SU-DHL-6 (cell line): ENCODE data around the gene TIGD4.

ENCODE experiments used
- H2AFZ ChIP-seq: fragments of 200-600 bp; sonication (generic); 2 replicates; pipeline ENCODE4 v1.6.1; 2014; ENCODE audit warnings: low read depth, mild to moderate bottlenecking, moderate library complexity, mixed read lengths, antibody characterized with exemption, low read length; ENCODE audit not compliant: severe bottlenecking
- H3F3A ChIP-seq: fragments of 200-600 bp; shearing (Covaris generic); 2 replicates; pipeline ENCODE4 v1.6.0; 2016; ENCODE audit warnings: antibody characterized with exemption, mild to moderate bottlenecking; ENCODE audit not compliant: insufficient read depth
- H3K27ac ChIP-seq: fragments of 200-600 bp; sonication (generic); 2 replicates; pipeline ENCODE4 v1.5.1; 2016; ENCODE audit warnings: low read depth, mild to moderate bottlenecking, low read length, moderate library complexity, mixed read lengths
- H3K27me3 ChIP-seq: fragments of 200-600 bp; sonication (generic), shearing (Covaris generic); 2 replicates; pipeline ENCODE4 v1.6.0; 2014; ENCODE audit warnings: mild to moderate bottlenecking, low read length
- H3K36me3 ChIP-seq: fragments of 200-600 bp; sonication (generic); 2 replicates; pipeline ENCODE4 v1.6.1; 2014; ENCODE audit warnings: mild to moderate bottlenecking, low read length, mixed read lengths
- H3K4me2 ChIP-seq: fragments of 300-600, 200-600 bp; shearing (Covaris generic), sonication (generic); 2 replicates; pipeline ENCODE4 v1.6.0; 2014; ENCODE audit warnings: low read length, low read depth, mild to moderate bottlenecking; ENCODE audit not compliant: poor library complexity, severe bottlenecking
- H3K4me3 ChIP-seq: fragments of 200-600 bp; sonication (generic); 2 replicates; pipeline ENCODE4 v1.5.1; 2014; ENCODE audit warnings: antibody characterized with exemption, low read length, mild to moderate bottlenecking, mixed read lengths; ENCODE audit not compliant: insufficient read depth, poor library complexity, severe bottlenecking
- H3K79me2 ChIP-seq: fragments of 200-600 bp; sonication (generic); 2 replicates; pipeline ENCODE4 v1.6.1; 2014; ENCODE audit warnings: mild to moderate bottlenecking, low read length, moderate library complexity; ENCODE audit not compliant: insufficient read depth
- H3K9ac ChIP-seq: fragments of 200-600 bp; sonication (generic); 2 replicates; pipeline ENCODE4 v1.7.0; 2014; ENCODE audit warnings: mild to moderate bottlenecking, low read length
- H3K9me2 ChIP-seq: fragments of 200-600 bp; sonication (generic); replicated peaks from 2 replicates; pipeline ENCODE4 v1.6.1; 2014; ENCODE audit warnings: low read length; ENCODE audit not compliant: insufficient read depth
- H3K9me3 ChIP-seq: fragments of 200-600 bp; sonication (generic); 2 replicates; pipeline ENCODE4 v1.6.1; 2014; ENCODE audit warnings: low read length, mixed read lengths; ENCODE audit not compliant: insufficient read depth
- H4K20me1 ChIP-seq: fragments of 200-600 bp; sonication (generic); 2 replicates; pipeline ENCODE4 v1.6.1; 2014; ENCODE audit warnings: low read depth, mild to moderate bottlenecking, antibody characterized with exemption, low read length, moderate library complexity, mixed read lengths
- EZH2phosphoT487 ChIP-seq: fragments of 200-600 bp; sonication (generic), shearing (Covaris generic); conservative IDR thresholded peaks from 2 replicates; pipeline ENCODE4 v1.6.1; 2018; ENCODE audit warnings: mild to moderate bottlenecking, antibody characterized with exemption, low read length, moderate library complexity, mixed read lengths
- TF ChIP-seq, protein P1 (sequence below): fragments of 200-600 bp; sonication (generic); IDR thresholded peaks from one replicate; pipeline ENCODE4 v1.5.1; 2017; ENCODE audit warnings: antibody characterized with exemption, mild to moderate bottlenecking, low read length, moderate library complexity; ENCODE audit not compliant: insufficient read depth, poor library complexity, severe bottlenecking

TIGD4 gene

DNA sequence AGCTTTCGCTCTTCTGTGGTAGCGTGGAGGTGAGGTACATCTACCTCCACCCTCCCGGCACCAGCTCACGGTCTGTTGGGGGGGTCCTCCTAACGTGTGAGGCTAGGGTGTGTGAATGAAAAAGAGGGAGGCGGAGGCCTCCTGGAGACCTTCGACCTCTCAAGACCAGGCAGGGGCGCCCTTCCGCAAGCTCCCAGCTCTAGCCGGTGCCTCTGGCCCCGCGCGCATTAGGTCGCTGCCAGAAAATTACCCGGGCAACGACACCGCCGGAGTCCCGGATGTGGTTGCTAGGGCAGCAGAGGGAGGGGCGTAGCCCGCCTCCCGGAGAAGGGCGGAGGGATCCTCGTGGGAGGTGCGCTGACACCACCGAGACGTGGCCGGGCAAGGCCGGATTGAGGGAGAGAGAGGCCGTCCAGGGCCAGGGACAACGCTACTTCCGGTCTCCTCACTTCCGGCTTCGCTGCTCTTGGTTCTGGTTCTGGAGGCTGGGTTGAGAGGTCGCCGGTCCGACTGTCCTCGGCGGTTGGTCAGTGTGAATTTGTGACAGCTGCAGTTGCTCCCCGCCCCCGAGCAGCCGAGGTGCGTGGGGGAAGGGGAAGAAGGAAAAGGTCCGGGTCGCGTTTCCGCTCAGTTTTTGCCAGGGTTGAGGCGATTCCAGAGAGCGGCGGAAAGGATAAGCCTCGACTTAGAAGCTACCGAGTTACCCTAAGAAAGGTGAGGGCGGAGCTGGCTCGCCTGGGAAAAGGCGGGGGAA lies at the start of gene TIGD4, which contains the start of gene ARFIP1:
TSS of gene TIGD4 (minus strand) at position 218 of the 754 bp plus-strand sequence. CDS start 8,726 bp downstream, outside the sequence.
TSS of gene ARFIP1 (plus strand) at position 442 of the 754 bp plus-strand sequence. CDS start 49,680 bp downstream, outside the sequence.
- no peaks in the 10 kb centered on the region for H3K9me2 ChIP-seq
- peak within 1 kb of the TSS; percentile 85 for H3K4me3 ChIP-seq
- H3K9me3 ChIP-seq = no peaks in the 10 kb centered on the region
- H3K27ac ChIP-seq = peak within 1 kb of the TSS; percentile 11; the same call in 1 of the 2 replicates
- peaks cover 25% of the 10 kb centered on the region; the same call in 1 of the 2 replicates for H3K79me2 ChIP-seq
- no peak for TF ChIP-seq EZH2phosphoT487
- TF ChIP-seq, protein P1, sequence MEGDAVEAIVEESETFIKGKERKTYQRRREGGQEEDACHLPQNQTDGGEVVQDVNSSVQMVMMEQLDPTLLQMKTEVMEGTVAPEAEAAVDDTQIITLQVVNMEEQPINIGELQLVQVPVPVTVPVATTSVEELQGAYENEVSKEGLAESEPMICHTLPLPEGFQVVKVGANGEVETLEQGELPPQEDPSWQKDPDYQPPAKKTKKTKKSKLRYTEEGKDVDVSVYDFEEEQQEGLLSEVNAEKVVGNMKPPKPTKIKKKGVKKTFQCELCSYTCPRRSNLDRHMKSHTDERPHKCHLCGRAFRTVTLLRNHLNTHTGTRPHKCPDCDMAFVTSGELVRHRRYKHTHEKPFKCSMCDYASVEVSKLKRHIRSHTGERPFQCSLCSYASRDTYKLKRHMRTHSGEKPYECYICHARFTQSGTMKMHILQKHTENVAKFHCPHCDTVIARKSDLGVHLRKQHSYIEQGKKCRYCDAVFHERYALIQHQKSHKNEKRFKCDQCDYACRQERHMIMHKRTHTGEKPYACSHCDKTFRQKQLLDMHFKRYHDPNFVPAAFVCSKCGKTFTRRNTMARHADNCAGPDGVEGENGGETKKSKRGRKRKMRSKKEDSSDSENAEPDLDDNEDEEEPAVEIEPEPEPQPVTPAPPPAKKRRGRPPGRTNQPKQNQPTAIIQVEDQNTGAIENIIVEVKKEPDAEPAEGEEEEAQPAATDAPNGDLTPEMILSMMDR = peak; percentile 47
- no peaks in the 10 kb centered on the region for H3K36me3 ChIP-seq
- H3F3A ChIP-seq = peaks cover 4% of the 10 kb centered on the region; the same call in 1 of the 2 replicates
- H4K20me1 ChIP-seq = no peaks in the 10 kb centered on the region
- peak within 1 kb of the TSS; percentile 95 for H2AFZ ChIP-seq
- H3K4me2 ChIP-seq = peak within 1 kb of the TSS; percentile 72
- H3K27me3 ChIP-seq = no peaks in the 10 kb centered on the region
- peak within 1 kb of the TSS; percentile 73 for H3K9ac ChIP-seq

DNA sequence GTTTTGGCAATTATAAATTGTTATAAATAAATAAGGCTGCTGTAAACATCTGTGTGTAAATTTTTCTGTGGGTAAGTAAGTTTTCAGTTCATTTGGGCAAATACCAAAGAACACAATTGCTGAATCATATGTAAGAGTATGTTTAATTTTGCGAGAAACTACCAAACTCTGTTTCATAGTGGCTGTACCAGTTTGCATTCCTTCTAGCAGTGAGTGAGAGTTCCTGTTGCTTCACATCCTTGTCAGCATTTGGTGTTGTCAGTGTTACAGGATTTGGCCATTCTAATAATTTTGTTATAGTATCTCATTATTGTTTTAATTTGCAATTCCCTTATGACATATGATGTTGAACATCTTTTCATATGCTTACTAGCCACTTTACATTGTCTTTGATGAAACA lies 48.6 kb upstream of the TIGD4 start:
- Histone ChIP-seq H2AFZ (no peak overlapping the region), H3F3A (no peaks in the 10 kb centered on the region), H3K27me3 (no peaks in the 10 kb centered on the region), H3K9me3 (no peaks in the 10 kb centered on the region), H3K36me3 (0 out of 2 replicates have a peak, but pooled peaks cover under 1% of the 10 kb centered on the region), H3K27ac (no peak overlapping the region), H4K20me1 (no peaks in the 10 kb centered on the region), H3K79me2 (no peaks in the 10 kb centered on the region), H3K9me2 (no peaks in the 10 kb centered on the region), H3K9ac (no peak overlapping the region), H3K4me2 (no peak overlapping the region), H3K4me3 (no peak overlapping the region)
- TF ChIP-seq, protein P1 = no peak
- TF ChIP-seq EZH2phosphoT487 = no peak

DNA sequence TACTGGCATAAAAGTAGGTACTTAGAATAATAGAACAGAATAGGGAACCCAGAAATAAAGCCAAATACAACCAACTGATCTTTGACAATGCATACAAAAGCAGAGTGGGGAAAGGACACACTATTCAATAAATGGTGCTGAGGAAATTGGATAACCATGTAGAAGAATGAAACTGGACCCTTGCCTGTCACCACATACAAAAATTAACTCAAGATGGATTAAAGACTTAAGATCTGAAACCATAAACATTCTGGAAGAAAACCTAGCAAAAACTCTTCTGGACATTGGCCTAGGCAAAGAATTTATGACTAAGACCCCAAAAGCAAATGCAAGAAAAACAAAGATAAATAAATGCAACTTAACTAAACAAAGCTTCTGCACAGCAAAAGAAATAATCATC lies 45.8 kb upstream of the TIGD4 start:
- no peaks in the 10 kb centered on the region for H3K9me2 ChIP-seq
- H3K9ac ChIP-seq = no peak overlapping the region
- no peak for TF ChIP-seq EZH2phosphoT487
- TF ChIP-seq, protein P1 = no peak
- no peak overlapping the region for H3K4me2 ChIP-seq
- H2AFZ ChIP-seq = no peak overlapping the region
- no peaks in the 10 kb centered on the region for H3K79me2 ChIP-seq
- no peak overlapping the region for H3K4me3 ChIP-seq
- H3K27me3 ChIP-seq = no peaks in the 10 kb centered on the region
- H3K27ac ChIP-seq = no peak overlapping the region
- H4K20me1 ChIP-seq = no peaks in the 10 kb centered on the region
- H3K9me3 ChIP-seq = no peaks in the 10 kb centered on the region
- H3K36me3 ChIP-seq = no peaks in the 10 kb centered on the region
- H3F3A ChIP-seq = no peaks in the 10 kb centered on the region
